GM06990 (cell line): ENCODE measurements around the gene SOAT2.

Experiments
- DNase-seq: peaks from one replicate; pipeline ENCODE4 v3.0.0-alpha.2; 2011; ENCODE audit not compliant: insufficient read length; ENCODE audit errors: extremely low read depth
- H3K27me3 ChIP-seq: replicated peaks from 2 replicates; pipeline ENCODE4 v1.6.0; 2011; ENCODE audit warnings: low read length; ENCODE audit not compliant: control insufficient read depth, insufficient read depth
- H3K36me3 ChIP-seq: 2 replicates; pipeline ENCODE4 v1.5.1; 2011; ENCODE audit warnings: low read length; ENCODE audit not compliant: control insufficient read depth, insufficient read depth
- H3K4me3 ChIP-seq: replicated peaks from 2 replicates; pipeline ENCODE4 v1.5.1; 2011; ENCODE audit warnings: low read depth, mild to moderate bottlenecking, control low read depth, low read length
- TF ChIP-seq, protein P1 (sequence below): IDR thresholded peaks from 2 replicates; pipeline ENCODE4 v1.5.1; 2011; ENCODE audit warnings: low read length, control low read depth, mild to moderate bottlenecking, inconsistent platforms; ENCODE audit not compliant: insufficient read depth, poor library complexity, severe bottlenecking

Gene SOAT2

DNA sequence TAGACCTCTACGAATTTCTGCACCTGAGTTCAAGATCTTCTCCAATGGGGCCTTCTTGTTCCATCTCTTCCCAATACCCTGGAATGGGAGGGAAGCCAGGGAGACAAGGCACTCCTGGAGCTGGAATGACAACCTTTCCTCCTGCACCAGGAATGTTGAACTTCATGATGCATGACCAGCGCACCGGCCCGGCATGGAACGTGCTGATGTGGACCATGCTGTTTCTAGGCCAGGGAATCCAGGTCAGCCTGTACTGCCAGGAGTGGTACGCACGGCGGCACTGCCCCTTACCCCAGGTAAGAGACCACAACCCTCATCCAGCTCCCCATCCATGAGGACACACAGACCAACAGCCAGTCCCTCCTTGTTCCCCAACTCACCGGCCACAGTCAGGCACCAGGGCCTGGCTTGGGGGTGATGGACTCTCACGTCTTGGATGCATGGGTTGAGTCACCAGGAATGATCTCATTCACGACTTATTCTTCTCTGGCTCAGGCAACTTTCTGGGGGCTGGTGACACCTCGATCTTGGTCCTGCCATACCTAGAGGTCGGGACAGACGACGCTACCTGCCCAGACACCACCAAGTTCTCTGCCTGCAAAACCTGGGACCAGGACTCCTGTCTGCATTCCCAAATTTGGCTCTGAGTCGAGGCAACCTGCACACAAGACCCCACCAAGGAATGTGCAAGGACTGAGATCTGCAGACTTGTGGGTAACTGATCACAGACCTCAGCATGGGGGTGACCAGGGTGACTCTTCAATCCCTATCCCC lies 20.5 kb downstream of the SOAT2 start:
- no peaks in the 10 kb centered on the region for H3K36me3 ChIP-seq
- no peak for DNase-seq
- TF ChIP-seq, protein P1, sequence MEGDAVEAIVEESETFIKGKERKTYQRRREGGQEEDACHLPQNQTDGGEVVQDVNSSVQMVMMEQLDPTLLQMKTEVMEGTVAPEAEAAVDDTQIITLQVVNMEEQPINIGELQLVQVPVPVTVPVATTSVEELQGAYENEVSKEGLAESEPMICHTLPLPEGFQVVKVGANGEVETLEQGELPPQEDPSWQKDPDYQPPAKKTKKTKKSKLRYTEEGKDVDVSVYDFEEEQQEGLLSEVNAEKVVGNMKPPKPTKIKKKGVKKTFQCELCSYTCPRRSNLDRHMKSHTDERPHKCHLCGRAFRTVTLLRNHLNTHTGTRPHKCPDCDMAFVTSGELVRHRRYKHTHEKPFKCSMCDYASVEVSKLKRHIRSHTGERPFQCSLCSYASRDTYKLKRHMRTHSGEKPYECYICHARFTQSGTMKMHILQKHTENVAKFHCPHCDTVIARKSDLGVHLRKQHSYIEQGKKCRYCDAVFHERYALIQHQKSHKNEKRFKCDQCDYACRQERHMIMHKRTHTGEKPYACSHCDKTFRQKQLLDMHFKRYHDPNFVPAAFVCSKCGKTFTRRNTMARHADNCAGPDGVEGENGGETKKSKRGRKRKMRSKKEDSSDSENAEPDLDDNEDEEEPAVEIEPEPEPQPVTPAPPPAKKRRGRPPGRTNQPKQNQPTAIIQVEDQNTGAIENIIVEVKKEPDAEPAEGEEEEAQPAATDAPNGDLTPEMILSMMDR, result no peak
- no peak overlapping the region for H3K4me3 ChIP-seq
- H3K27me3 ChIP-seq, result no peaks in the 10 kb centered on the region

DNA sequence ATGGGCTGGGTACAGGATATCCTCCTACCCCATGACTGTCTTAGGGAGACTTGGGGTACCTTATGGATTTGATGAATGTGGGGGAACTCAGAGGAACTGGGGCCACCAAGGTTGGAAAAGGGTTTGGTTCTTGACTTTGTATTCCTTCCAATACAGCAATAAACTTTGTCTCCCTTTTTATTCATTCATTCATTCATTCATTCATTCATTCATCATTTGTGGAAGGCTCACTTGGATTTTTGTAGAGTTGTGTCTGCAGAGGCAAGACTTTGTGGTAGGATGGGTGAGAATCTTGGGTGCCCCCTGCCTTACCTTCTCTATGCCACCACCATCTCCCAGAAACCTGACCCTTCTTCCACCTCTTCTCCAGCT lies 21.1 kb downstream of the SOAT2 start:
- Histone ChIP-seq H3K4me3 (no peak overlapping the region), H3K36me3 (no peaks in the 10 kb centered on the region), H3K27me3 (no peaks in the 10 kb centered on the region)
- no peak for DNase-seq
- TF ChIP-seq, protein P1, result no peak

DNA sequence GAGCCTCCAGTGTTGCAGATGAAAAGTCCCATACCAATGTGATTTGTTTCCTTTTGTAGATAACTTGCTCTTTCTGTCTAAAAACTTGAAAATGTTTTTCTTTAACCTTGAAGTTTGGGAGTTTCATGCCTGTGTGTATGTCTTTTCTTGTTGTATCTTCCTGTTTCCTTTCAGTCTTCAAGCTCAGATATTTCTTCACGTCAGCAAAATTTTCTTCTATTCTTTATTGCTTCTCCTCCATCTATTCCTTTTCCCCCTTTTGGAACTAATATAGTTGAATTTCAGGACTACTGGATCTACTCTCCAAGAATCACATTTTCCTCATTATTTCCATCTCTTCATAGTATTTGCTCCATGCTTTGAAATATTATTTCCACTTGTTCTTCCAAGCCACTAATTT lies 23.9 kb downstream of the SOAT2 start:
- H3K36me3 ChIP-seq, result no peaks in the 10 kb centered on the region
- DNase-seq, result no peak
- no peaks in the 10 kb centered on the region for H3K27me3 ChIP-seq
- H3K4me3 ChIP-seq, result no peak overlapping the region
- TF ChIP-seq, protein P1, result no peak

DNA sequence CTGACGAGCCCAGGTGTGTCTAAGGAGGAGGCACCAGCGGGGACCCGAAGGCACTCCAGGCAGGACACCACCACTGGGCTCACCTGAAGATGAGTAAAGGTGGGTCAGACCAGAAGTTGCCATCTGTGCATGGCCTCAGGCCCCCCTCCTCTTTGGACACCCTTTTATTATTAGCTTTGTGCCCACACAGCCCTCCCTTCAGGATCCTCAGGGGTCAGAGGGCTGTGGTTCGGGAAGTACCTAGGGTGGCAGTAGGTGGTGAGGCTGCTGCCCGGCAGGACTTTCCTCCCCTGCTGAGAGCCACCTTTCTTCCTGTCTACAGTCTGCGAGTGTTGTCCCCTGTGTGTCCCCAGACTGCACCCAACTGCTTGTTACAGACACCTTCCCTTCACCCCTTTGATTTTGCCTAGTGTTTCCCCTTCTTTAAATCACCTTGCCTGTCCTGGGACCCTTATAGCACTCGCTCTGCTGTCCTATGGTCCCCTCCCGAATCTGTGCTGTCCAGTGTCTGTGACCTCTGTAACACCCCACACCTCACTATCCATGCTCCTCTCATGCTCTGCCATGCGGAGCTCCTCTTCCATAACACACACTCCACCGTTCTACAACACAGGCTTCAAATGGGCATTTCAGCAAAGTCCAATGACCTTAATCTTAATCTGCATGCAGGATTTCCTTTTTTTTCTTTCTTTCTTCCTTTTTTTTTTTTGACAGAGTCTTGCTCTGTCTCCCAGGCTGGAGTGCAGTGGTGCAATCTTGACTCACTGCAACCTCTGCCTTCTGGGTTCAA lies 25.7 kb downstream of the SOAT2 start:
- Histone ChIP-seq H3K36me3 (no peaks in the 10 kb centered on the region), H3K4me3 (no peak overlapping the region), H3K27me3 (no peaks in the 10 kb centered on the region)
- TF ChIP-seq, protein P1, result no peak
- no peak for DNase-seq

DNA sequence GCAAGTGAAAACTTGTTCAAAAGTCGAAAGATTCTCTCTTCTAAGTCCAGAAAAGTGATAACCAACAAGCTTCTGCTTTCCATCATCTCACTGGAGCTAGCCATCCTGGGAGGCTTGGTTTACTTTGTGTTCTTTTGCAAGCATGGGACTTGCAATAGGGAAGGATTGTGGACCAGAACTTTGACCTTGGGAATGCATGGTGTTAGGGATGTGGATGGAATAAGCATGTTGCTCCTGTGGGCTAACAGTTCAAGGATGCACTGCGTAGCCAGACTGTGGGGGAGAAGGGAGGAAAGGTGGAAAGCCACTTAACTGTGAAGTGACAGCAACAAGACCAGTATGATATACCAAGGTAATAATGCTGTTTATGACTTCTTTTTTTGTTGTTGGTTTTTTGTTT lies 28.6 kb downstream of the SOAT2 start:
- Histone ChIP-seq H3K4me3 (no peak overlapping the region), H3K27me3 (no peaks in the 10 kb centered on the region), H3K36me3 (no peaks in the 10 kb centered on the region)
- no peak for DNase-seq
- TF ChIP-seq, protein P1, result no peak
